T1000 (cell line): ENCODE data around the gene PCDHGA10.
"Not testable (repeated sequence)": the region's sequence is repeated elsewhere in the genome, so short reads cannot be mapped to it uniquely, and the experiment has no call there.

ENCODE experiments used
- DNase-seq: peaks from one replicate; lab custom pipeline; 2025; ENCODE audit warnings: mixed read lengths; lab: John Stamatoyannopoulos, UW

PCDHGA10 gene

GRCh38 chr5:141420855-141421488 is 8.2 kb downstream of the PCDHGA10 start, which contains the start of gene PCDHGA11:
TSS of gene PCDHGA11 (plus strand) at chr5:141421051. CDS start at chr5:141421228, 177 bp downstream.
- no peak for DNase-seq

- no peak for DNase-seq
These were observed 8.7 kb downstream of the PCDHGA10 start for GRCh38 chr5:141421489-141421855.

DNA sequence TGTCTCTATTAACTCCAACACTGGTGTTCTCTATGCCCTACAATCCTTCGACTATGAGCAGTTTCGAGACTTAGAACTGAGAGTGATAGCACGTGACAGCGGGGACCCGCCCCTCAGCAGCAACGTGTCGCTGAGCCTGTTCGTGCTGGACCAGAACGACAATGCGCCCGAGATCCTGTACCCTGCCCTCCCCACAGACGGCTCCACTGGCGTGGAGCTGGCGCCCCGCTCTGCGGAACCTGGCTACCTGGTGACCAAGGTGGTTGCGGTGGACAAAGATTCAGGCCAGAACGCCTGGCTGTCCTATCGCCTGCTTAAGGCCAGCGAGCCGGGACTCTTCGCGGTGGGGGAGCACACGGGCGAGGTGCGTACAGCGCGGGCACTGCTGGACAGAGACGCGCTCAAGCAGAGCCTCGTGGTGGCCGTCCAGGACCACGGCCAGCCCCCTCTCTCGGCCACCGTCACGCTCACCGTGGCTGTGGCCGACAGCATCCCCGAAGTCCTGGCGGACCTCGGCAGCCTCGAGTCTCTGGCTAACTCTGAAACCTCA is 10.0 kb downstream of the PCDHGA10 start:
- DNase-seq = no peak

GRCh38 chr5:141427783-141428426 is 15.1 kb downstream of the PCDHGA10 start:
- DNase-seq = no peak

DNA sequence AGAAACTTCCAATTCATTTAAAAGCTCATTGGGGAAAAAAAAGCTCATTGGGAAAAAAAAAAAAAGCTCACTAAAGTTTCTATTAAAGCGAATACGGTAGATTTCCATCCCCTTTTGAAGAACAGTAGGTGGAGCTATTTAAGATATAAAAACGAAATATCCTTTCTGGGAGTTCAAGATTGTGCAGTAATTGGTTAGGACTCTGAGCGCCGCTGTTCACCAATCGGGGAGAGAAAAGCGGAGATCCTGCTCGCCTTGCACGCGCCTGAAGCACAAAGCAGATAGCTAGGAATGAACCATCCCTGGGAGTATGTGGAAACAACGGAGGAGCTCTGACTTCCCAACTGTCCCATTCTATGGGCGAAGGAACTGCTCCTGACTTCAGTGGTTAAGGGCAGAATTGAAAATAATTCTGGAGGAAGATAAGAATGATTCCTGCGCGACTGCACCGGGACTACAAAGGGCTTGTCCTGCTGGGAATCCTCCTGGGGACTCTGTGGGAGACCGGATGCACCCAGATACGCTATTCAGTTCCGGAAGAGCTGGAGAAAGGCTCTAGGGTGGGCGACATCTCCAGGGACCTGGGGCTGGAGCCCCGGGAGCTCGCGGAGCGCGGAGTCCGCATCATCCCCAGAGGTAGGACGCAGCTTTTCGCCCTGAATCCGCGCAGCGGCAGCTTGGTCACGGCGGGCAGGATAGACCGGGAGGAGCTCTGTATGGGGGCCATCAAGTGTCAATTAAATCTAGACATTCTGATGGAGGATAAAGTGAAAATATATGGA is 17.7 kb downstream of the PCDHGA10 start, which contains the start of gene PCDHGA12:
PCDHGA12 (plus strand) TSS at position 176 of the 782 bp plus-strand sequence; CDS start at position 429, 253 bp downstream.
- no peak for DNase-seq

- no peak for DNase-seq
These were observed 18.5 kb downstream of the PCDHGA10 start for GRCh38 chr5:141431286-141431685.

GRCh38 chr5:141432308-141432707 is 19.5 kb downstream of the PCDHGA10 start:
- DNase-seq = not testable (repeated sequence)

DNA sequence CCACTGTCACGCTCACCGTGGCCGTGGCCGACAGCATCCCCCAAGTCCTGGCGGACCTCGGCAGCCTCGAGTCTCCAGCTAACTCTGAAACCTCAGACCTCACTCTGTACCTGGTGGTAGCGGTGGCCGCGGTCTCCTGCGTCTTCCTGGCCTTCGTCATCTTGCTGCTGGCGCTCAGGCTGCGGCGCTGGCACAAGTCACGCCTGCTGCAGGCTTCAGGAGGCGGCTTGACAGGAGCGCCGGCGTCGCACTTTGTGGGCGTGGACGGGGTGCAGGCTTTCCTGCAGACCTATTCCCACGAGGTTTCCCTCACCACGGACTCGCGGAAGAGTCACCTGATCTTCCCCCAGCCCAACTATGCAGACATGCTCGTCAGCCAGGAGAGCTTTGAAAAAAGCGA is 19.9 kb downstream of the PCDHGA10 start:
- not testable (repeated sequence) for DNase-seq

GRCh38 chr5:141434006-141434405 is 21.2 kb downstream of the PCDHGA10 start:
- DNase-seq = no peak

DNA sequence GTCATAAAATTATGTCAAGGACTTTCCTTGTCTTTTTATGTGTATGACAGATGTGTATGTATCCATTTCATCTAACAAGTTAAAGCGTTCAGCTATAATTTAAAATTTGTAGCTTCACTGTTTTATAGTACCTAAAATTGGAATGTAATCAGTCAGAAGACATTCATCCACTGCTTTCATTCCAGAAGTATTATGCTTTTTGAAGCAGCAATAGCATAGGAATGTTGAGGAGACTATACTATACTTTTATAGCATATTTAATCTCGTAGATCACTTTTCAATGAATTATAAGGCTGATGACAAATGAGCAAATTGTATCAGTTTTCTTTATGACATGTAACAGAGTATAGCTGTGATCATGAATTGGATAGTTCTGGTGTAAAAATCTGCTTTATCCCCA is 24.4 kb downstream of the PCDHGA10 start:
- DNase-seq = no peak

DNA sequence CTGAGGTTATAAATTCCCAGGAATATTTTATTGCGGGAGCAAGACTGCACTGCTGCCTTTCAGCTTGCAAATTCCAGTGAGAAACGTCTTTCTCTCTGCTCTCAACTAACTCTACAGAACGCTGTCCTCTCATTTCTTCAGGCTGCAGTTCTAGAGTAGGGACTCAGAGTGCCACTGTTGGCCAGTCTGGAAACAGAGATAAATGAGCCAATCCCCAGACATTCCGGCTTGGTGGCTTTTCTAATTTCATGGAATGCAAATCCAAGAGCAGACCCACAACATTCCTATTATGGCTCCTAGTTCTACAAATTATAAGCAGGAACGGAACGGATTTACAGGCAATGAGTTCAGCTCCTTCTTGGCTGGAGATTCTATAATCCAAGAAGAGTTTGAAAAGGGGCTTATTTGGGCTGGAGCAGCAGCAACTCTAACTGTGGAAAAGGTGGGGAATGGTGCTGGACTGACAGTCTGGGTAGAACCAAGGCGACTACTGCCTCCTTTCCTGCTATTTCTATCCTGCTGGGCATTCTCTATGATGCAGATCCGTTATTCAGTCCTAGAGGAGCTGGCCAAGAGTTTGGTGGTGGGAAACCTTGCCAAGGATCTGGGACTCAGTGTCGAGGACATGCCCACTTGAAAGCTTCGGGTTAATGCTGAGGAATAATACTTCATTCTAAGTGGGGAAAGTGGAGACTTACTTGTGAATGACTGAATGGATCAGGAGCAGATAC is 26.8 kb downstream of the PCDHGA10 start:
- DNase-seq = no peak

GRCh38 chr5:141440341-141440740 is 27.6 kb downstream of the PCDHGA10 start:
- DNase-seq = no peak

- no peak for DNase-seq
These were observed 28.9 kb downstream of the PCDHGA10 start for GRCh38 chr5:141441571-141442170.

DNA sequence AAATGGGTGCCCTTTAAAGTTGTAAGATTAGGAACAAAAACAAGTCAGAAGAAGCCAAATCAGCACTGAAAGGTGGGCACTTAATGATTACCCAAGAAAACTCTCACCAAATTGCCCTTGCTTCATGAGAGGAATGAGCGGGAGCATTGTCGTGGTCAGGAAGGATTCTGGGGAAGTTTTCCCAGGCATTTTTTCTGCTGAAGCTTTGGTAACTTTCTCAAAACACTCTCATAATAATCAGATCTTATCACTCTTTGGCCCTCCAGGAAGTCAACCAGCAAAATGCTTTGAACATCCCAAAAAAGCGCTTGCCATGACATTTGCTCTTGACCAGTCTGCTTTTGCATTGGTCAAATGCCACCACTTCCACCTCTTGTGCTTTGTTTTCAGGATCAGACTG is 52.6 kb downstream of the PCDHGA10 start:
- no peak for DNase-seq
